HG02763 (cell line): Measurements from ENCODE around the gene KRTAP12-1.

ENCODE experiments used
- ATAC-seq: cut with Tn5 transposase; IDR thresholded peaks from one replicate; pipeline ENCODE4 v1.9.1; 2021; ENCODE audit warnings: mild to moderate bottlenecking, moderate library complexity; ENCODE audit not compliant: unreplicated experiment

Gene KRTAP12-1

DNA sequence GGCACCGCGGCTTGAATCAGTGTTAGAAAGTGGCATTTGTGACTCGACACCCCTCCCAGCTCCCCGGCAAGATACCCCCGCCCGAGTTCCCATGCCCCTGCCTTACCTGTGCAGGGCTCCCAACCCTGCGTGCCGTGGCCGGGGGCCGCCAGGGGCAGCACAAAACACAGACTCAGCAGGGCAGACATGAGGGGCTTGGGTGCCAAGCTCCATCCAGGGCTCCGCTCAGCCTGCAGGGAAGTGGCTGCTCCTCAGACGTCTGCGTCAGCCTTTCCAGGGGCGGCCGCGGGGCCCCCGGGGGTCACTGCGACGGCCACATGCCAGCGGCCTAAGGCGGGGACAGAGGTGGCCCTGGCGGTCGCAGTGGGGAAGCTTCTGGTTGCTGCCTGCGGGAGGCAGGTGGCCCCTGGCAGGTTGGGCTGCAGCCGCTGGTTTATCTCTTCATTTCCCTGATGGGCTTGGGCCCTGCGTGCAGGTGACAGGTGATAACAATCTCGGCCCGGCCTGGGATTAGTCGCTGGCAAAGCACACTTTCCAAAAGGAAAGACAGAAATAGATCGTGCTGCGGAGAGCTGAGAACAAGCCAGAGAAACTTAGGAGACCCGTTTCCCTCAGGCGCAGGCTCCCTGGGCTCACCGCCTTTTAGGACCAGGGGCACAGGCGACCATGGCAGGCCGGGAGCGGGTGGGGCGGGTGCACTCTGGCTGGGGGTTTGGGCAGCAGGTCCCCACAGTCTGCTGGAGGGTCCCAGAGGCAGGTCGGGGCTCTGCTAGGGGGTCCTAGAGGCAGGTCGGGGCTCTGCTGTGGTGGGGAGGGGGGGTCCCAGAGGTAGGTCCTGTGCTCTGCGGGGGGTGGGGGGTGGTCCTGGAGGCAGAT, 29.6 kb upstream of the KRTAP12-1 start, which contains the start of gene TSPEAR:
Gene TSPEAR, minus strand, starts transcription at position 246 of the 876 bp plus-strand sequence. Its CDS starts 58 bp downstream, at position 188.
- no peak for ATAC-seq

DNA sequence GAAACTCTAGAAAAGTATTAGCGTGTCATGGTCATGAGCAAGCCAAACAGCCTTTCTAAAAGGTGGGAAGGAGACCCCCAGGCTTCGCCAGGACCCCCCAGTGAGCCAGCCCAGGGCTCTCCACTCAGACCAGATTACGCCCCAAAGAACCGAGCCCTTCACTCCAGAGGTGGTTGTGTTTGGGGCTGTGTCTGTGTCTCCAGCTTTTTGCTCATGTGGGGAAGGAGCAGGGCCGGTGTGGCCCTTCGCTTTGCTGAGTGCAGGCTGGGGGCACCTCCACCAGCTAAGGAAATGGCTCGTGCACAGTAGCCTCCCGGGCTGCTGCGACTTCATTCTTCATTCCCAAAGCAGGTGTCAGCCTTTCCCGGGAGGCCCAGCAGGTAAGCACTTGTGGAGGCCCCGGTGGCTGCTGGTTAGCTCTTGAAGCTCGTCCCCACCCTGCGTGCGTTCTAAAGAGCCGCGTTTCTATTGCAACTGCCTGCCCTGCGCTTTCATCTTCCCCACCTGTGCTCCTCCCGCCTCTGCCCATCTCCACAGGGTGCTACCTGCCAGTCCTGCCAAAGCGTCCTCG, 28.9 kb upstream of the KRTAP12-1 start:
- ATAC-seq = no peak

DNA sequence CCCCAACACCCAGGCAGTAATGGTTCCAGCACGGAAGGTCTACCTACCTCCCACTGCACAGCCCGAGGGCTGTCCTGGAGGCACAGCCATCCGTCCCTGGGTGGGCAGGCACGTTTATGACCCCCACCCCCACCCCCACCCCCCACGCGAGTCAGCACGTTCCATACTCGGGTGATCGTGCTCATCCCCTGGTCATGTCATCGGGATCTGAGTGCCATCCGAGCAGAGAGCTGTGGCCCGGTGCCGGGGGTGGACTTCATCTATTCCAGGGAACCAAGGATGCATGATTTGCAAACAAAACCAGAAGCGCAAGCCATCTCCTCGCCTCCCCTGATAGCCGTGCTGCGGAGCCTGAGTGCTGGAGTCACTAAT, 28.3 kb upstream of the KRTAP12-1 start:
- ATAC-seq = no peak

DNA sequence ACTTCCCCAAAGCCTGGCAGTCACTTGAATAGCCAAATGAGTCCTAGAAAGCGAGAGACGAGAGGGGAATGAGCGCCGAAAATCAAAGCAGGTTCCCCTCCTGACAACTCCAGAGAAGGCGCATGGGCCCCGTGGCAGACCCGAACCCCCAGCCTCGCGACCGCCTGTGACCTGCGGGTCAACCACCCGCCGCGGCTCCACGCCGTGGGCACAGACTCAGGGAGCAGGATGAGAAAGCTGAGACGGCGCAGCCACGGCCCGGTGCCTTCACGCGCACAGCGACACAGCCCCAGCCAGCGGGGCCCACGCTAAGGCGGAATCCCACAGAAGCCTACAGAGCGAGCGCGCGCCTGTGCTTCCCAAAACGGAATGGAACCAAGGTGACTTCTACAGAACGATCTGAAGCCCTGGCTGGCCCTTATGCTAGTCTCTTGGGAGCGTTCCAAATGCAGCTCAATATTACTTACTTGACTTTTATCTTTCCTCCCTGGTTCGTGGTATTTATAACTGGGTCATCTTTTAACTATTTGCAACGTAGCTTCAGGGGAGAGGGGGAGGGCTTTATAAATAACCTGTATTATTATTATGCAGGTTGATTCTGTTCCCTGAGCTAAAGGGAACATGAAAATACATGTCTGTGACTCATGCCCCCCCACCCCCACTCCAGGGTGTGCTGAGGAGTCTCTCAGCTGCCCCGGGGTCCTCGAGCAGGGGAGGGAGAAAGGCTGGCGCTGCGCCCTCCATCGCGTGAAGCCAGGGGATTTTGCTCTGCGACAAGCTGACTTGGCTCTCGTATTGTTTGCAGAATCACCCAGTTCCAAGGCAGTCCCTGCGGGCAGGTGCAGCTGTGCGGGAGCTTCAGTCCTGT, 27.7 kb upstream of the KRTAP12-1 start:
- no peak for ATAC-seq

DNA sequence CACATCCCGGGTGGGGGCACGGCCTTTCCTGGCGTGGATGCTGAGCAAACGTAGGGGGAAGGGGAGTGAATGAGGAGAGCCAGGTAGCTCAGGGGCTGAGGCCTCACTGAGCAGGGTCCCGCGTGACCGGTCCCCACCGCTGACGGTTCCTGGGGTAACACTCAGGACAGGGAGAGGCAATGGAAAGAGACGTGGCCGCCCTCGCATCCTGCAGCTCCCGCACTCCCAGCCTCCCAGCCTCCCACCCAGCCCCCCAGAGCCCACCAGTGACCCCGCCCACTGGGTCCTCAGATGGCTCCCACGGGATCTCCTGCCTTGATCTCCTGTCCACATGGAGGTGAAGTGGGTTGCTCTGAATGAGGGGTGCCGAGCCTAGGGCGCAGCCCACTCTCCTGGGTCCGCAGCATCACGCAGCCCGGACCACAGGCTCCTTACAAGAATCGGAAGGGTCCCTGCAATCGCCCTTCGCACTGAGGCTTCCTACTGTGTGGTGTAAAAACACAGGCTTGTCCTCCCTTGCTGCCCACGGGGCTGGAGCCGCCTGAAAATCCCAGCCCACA, 27.0 kb upstream of the KRTAP12-1 start:
- no peak for ATAC-seq

DNA sequence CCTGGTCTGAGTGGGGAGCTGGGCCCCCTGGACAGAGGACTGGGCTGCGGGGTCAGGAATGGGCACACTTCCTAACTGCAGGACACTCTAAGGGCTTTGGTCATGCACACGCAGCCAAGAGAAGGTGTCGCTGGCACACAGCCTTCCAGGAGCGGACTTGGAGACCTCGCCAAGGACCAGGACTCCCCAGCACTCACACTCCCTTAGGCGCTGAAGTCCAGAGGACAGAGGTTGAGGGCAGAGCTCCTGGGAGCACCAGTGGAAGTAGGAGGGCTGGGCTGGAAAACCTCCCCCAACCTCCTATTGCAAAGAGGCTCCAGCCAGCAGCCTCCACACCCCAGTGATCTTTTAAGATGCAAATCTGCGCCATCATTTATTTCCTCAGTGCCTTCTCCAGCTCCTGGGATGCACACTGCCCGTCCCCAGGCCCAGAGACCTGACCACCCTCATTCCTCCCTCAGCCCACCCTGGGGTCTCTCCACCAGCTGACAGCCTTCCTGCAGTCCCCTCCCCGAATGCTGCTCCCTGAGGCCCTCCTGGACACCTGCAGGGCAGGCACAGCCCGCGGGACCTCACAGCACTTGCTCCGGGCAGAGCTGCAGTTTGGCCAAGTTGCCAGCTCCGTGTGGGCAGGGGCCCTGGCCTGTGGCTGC, 26.4 kb upstream of the KRTAP12-1 start:
- ATAC-seq = no peak

DNA sequence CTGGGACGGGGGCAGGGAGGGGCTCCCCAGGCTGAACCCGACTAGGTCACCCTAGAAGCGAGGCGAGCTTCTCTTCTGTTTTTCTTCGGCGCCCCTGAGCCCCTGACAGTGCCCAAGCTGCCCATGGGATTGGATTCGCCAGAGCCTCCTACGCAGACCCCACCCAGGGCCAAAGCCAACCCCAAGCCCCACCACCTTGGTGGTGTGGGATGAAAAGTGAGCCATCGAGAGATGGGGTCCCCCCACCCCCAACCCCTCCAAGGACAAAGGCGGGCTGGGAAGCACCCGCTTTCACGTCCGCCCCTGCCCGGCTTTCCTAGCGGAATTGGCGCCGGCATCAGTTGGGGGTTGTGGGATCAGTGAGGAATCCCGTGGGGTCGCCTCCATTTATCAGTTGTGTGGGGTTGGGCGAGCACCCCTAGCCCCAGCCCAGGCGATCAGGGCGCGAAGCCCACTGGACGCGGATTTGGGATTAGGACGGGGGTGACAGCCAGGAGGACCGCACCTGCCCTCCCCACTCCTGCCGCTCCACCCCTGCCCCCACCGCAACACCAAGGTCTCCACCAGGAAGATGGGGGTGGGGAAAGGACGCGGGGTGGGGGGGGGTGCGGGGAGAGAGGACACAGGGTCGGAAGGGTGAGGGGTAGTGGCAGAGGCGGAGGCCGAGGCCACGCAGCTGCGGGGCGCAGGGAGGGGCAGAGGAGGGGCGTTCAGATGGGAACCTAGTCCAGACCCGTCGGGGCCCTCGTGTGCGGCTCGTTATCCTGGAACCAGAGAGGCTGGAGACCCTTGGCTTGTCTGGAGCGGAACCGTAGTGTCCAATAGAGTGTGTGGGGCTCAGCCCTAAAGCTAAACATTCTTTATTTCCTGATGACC, 25.0 kb upstream of the KRTAP12-1 start:
- ATAC-seq = no peak

DNA sequence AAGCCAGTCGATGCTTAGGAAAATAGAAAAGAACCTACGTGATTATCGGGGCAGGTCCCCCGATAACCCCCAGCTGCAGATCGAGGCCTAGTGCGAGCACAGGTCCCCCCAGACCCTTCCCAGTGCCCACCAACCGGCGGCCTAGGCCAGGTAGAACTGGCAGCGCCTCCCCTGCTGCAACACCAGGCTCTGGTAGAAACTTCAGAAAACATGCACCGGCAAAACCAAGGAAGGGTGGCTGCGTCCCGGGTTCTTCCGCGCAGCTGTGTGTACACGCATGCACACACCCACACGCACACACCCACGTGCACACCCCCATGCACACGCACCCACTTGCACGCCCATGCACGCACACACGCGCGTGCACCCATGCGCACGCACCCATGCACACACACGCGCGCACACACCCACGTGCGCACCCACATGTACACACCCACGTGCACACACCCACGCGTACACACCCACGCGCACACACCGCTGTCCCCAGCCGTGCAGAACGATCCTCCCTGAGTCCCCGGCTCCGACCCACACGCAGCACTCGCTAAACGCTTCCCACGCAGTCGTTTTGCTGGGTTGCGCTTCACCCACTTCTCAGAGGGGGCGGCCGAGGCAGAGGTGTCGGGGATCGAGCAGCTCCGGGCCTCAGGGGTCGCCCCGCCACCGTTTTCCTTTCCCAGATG, 24.2 kb upstream of the KRTAP12-1 start:
- no peak for ATAC-seq

DNA sequence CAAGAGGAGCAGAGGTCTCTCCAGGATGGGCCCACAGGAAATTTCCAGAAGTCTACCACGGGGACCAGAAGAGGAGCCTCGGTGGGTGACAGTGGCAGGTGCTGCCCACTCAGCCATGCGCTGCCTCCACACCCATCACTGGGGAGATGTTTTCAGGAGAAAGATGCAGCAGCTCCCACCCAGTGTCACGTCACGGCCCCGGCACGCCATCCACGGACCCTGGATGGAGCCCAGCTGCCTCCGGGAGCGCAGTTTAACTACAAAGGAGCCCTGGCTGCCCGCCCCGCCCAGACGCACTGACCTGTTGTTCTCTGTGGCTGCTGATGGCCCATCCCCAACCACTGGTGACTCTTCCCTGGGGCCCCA, 22.7 kb upstream of the KRTAP12-1 start:
- ATAC-seq = no peak

DNA sequence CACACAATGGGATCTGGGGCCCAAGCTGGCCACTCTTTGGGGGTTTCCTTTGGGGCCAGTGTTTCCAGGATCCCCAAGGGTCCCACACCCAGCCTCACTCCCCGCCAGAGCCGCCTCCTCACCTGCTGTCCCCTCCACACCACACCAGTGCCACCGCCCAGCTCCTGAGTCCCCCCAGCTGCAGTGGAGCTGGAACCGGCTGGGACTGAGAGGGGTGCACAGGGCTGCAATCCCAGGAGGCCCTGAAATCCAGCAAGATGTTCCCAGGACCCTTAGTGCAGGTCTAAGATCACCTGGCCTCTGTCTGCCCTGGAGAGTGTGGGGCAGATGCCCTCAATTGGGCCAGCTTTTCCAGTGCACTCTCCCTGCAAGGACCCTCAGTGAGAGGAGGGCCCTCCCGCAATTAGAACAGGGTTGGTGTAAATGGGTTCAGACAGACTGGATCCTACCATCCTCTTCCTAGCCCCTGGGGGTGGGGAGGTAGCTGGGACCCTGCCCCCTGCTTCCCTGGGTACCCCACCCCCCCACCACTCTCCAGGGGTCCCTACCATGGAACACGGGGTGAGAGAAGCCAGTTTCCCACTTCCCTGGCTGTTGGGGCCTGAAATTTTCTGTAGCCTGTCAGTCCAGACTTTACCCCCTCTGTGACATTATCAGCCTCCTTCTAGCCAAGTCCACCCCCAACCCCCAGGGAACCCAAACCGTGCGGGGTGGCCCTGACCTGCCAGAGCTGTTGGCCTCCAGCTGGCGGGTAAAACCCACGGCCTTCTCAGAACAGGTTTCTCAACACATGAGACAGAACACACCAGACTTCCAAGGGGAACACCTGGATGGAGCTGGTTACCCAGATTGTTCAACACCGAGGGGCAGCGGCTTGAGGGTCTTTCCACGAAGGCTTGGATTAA, 22.0 kb upstream of the KRTAP12-1 start:
- no peak for ATAC-seq

DNA sequence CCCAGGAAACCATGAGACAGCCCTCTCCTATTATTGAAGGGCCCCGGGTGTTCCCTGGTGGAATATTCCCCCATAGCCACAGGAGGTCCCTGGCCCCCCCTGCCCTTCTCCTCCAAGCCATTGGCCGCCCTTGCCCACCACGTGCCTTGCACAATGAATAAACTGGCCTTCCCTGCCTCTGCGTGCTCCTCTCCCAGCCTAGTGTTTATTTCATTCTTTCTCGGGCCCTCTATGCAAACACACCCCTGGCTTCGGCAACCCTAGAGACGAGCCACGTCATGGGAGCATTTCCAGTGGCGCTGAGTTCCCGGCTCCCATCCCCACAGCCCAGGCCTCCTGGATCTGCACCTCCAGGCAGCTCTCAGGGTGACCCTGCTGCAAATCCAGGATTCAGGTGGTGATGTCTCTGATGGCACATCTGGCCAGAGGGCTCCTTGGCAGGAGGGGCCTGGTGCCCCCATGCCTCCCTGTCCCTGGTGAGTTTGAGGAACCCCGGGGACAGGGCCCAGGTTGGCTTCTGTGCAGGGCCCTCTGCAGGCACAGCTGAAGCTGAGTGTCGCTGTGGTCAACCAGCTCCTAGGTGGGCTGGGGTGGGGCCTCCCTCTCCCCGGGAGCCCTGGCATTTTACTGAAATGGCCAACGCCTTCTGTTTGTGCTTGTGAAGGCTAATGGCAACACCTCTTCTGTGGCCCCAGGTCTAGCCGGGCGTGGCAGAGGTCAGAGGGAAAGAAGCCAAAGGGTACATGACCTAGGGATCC, 21.2 kb upstream of the KRTAP12-1 start:
- no peak for ATAC-seq

DNA sequence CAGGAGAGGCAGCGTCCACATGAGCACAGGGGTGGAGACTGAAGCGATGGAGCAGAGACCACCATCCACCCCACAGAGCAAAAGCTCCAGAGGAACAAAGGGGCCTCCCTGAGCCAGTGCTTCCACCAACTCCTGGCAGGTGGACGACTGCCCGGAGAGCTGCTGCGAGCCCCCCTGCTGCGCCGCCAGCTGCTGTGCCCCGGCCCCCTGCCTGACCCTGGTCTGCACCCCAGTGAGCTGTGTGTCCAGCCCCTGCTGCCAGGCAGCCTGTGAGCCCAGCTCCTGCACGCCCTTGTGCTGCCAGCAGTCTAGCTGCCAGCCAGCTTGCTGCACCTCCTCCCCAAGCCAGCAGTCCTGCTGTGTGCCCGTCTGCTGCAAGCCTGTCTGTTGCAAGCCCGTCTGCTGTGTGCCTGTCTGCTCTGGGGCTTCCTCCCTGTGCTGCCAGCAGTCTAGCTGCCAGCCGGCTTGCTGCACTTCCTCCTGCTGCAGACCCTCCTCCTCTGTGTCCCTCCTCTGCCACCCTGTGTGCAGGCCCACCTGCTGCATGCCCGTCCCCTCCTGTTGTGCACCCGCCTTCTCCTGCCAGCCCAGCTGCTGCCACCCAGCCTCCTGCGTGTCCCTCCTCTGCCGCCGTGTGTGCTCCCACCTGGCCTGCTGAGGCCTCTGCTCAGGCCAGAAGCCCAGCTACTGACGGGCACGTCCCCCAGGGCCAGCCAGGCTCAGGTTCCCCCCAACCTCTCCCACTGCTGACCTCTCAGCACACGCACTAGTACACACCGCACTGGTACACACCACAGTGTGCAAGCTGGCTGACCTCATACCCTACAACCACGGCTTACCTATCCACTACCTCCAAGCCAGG, 20.4 kb upstream of the KRTAP12-1 start:
- ATAC-seq = no peak

DNA sequence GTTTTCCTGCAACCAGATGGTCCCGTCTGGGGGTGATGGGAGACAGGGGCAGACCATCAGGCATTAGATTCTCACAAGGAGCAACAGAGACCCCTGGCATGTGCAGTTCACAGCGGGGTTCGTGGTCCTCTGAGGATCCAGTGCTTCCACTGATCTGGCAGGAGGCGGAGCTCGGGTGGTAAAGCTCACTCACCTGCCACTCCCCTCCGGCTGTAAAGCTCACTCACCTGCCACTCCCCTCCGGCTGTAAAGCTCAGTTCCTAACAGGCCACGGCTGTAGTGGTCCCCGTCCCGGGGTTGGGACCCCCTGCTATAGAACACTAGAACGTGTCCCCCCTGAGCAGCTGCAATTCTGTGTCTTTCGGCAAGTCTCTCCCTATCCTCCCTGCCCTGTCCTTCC, 19.6 kb upstream of the KRTAP12-1 start:
- ATAC-seq = no peak

DNA sequence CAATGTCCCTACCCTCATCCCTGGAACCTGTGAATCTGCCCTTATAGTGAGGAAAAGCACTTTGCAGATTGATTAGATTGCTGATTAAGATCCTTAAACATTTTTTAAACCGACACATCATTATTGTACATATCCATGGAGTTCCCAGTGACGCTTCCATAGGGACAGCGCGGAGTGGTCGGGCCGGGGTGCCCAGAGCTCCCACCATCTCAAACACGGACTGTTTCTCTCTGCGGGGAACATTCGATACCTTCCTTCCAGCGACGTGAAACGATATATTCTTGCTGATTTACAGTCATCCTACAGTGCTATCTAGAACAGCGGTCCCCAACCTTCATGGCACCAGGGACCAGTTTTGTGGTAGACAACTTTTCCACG, 19.0 kb upstream of the KRTAP12-1 start:
- no peak for ATAC-seq

DNA sequence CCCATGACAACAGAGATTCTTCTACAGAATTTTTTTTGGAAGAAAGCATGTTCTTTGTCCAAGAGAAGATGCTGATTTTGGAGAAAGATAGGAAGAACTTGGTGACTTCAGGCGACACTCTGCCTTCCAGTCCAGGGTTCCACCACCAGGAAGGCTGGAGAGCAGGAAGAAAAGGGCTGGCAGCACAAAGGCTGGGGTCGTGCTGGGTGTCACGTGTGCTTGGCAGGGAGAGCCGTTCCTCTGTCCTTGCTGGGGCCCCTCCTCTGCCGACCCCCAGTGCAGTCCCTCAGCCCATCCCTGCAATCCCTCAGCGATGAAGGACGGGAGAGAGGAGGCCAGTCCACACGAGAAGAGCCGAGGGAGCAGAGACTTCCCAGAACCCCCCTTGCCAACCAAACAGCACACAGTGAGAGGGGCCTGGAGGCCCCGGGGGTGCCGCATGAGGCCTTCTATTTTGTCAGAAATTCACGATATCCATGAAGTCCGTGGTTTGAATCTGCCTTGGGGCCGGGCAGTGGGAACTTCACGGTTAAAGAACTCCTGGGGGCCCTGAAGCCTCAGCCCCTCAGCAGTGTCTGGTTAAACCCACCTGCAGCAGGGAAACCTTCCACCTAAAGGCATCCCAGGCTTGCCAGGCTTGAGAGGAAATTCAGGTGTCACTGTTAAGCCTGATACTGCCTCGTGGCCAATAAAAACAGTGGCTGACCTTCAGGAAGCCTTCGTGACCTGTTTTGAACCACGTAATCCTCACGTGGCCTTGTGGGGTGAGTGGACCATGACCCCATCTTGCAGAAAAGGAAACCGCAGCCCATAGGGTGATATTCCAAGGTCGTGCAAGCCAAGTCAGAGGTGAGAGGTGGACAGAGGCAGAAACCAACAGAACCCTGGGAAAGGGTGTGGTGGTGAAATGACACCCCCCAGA, 18.4 kb upstream of the KRTAP12-1 start:
- no peak for ATAC-seq
